Daoy (cell line): ENCODE measurements around the gene NCR3LG1. TPM values are rescaled to one million over a fixed set of nuclear protein-coding genes. Genes with fewer than 3 reads are reported as not detected.

Experiments
- DNase-seq: peaks from one replicate; pipeline ENCODE4 v3.0.0-alpha.2; 2015; ENCODE audit warnings: low read depth
- total RNA-seq: library from RNA; depleted of rRNA; stranded (reverse); fragments of >200 nt; shearing (Covaris generic); gene quantifications from 2 replicates; pipeline ENCODE4 v1.2.3, GENCODE V29; 2014

The NCR3LG1 gene
- total RNA-seq, 1 experiment from 2014 or later: 0.69 TPM

- no peak for DNase-seq
Observed at GRCh38 chr11:17371614-17372013, 20.0 kb downstream of the NCR3LG1 start.

GRCh38 chr11:17375547-17375946, 23.9 kb downstream of the NCR3LG1 start:
- DNase-seq: no peak

GRCh38 chr11:17376493-17376892, 24.9 kb downstream of the NCR3LG1 start:
- DNase-seq: no peak

GRCh38 chr11:17378655-17379054, 27.1 kb downstream of the NCR3LG1 start:
- DNase-seq: no peak

DNA sequence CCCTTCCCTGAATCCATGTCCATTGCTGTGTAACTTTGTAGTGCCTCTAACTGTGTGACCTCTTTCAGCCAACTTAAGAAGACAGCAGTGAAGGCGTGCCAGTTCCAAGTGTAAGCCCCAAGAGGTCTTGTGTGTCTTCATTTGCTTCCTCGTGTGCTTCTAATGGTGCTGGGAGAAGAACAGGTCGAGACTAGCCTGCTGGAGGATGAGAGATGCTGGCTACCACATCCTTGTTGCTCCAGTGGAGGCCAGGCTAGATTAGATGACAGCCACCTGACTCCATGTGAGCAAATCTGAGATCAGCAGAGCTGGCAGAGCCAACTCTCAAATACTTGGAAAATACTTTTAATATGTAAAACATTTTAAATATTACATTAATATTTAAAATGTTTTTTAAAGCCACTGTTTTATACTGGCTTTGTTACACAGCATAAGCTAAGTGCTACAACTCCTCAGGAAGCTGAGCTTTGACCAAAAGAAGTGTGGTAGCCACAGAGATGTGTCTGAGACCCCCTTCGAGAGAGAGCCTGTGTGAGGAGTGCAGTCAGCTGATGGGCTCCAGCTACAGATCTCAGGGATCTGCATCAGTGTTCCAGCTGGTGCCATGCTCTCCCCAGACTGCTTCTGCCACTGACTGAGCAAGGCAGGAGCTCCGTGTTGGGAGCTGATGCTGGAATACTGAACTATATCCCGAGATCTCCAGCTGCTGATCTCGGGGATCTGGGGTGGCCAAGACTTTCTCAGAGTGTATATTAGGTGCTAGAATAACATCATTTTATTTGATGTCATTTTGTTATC, 28.0 kb downstream of the NCR3LG1 start:
- no peak for DNase-seq

DNA sequence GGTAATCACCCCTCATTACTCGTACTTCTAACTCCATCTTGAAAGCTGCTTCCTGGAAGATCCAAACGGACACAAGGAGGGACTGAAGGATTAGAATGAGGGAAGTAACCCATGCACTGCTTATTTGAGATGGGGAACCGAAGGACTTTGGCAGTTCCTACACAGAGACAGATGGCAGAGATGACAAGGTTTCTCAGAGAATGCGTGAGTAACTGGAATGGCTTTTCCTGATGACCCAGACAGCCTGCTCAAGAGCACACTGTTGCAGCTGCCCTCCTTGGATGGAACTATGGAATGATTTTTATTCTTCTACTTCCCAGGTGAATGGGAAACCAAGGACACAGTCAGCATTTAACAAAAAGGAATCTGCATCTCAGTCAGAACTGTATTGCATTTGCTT, 29.6 kb downstream of the NCR3LG1 start:
- DNase-seq: no peak

DNA sequence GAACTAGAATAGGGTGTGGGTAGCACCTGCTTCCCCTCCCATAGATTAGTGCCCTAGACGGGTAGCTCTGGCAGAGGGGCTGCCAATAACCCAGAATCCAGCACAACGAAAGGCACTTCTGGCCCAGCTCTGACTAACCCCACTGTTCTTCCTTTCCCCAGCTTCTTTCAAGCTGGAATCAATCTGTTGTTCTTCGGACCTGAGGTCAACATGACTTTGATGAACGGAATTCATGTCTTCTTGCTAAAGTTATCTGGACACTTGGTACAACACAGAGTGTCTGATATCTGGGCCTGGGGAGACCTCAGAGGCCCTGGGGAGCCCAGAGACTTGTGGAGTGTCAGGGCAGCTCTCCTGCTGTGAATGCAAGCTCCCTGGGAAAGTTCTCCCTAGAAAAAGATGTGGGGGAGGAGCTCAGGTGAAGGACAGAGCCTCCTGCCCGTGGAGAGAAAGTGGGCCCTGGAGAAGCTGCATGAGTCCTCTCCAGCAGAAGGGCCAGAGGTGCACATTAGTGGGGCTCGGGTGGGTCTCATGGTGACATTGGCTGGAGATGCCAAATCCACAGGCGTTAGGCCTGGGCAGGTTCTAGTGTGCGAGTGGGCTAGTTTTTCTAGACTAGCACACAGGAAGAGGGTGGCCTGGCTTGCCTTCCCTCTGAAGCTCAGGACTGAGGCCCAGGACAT, 30.6 kb downstream of the NCR3LG1 start:
- DNase-seq: no peak

DNA sequence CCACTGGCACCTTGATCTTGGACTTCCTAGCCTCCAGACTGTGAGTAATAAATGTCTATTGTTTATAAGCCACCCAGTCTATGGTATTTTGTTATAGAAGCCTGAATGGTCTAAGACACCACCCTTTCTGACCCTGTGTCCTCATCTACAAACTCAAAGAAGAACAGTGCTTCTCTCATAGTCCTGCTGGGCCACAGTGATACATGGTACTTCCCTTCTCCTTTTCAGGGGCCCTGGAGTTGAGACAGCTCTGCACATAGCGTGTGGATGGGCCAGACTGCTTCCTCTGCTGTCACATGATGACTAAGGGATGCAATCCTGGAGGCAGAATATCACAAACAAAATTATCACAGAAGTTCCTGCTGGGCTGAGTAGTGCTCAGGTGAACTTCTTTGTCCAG, 31.9 kb downstream of the NCR3LG1 start:
- no peak for DNase-seq

GRCh38 chr11:17384002-17384511, 32.5 kb downstream of the NCR3LG1 start:
- peak; percentile 86 for DNase-seq

DNA sequence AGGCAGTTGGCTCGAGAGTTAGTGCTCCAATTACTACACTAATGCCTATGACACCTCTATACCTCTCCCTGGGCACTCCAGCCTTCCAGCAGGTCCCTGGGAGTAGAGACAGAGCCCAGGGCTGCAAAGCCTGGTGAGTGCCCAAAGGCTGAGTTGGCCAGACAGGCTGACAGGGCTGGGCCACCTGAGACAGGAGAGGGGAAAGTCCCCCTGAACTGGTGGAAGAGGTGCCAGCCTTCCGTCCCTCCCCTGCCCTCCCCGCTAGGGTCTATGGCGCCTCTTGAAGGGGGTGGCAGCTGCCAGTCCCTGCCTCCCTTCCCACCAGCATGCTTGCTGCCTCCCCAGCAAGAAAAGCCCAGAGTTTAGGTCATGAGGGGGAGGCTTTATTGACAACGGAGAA, 33.9 kb downstream of the NCR3LG1 start:
- no peak for DNase-seq

- no peak for DNase-seq
Observed at GRCh38 chr11:17385926-17386325, 34.3 kb downstream of the NCR3LG1 start.

DNA sequence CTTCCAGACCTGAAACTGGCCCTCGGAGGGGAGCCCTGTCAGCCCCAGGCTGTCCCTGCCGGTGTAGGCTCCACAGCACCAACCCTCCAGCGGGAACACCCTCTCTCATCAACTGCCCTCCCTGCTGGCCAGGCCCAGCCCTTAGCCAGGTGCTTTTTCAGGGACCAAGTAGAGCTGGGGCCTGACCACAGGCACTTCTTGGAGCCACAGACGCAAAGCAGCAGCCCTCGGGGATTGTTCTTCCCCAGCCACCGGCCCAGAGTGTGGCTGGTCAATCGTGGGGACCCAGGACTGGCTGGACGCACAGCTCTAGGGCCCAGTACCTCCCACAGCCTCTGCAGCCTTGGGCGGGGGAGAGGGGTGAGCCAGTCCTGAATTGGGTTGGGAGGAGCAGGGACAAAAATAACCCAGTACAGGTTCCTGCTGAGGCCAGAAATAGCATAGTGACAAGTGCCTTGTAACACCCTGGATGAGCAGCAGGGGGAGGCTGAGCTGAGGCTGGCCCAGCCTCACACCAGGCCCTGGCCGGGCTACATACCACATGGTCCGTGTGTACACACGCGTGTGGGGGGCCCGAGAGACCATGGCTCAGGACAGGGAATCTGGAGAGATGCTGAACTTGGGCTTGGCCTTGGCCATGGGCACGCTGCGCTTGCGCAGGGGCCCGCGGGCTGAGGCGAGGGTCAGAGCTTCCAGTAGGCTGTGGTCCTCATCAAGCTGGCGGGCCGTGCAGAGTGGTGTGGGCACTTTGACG, 34.9 kb downstream of the NCR3LG1 start:
- DNase-seq: peak; percentile 51

DNA sequence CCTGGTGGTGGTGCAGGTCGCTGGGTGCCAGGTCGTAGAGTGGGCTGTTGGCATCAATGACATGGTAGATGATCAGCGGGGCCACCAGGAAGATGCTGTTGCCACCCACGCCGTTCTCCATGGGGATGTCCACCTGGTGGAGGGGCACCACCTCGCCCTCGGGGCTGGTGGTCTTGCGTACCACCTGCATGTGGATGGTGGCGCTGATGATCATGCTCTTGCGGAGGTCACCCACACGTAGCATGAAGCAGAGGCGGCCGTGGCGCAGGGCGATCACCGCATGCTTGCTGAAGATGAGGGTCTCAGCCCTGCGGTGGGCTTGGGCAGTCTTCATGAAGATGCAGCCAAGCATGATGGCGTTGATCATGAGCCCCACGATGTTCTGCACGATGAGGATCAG, 35.7 kb downstream of the NCR3LG1 start:
- no peak for DNase-seq

- no peak for DNase-seq
Observed at GRCh38 chr11:17387811-17388210, 36.2 kb downstream of the NCR3LG1 start.

DNA sequence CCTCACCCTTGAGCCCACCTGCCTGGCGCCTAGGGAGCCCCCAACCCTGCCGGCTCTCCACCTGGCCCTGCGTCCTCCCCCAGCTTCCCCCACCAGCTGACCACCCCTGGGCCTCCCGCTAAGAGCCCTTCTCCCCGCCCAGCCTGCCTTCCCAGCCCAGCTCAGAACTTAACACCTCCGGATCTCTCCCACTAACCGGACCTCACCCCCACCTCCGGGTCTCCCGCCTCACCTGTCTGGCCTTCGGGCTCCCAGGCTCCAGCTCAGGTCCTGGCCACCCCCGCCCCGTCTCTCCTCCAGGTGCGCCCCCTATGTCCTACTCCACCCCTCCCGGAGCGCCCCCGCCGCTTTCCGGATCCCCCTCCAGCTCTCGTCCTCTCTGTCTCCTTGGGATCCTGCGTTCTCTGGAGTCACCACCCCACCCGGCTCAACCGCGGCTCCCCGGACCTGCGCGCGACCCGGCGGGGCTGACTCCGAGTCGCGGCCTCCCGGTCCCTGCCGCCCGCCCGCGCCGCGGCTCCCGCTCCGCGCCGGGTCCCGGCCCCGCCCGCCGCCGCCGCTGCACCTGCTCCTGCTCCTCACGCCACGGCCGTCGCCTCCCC, 37.1 kb downstream of the NCR3LG1 start, which contains the start of gene KCNJ11:
Gene KCNJ11 (minus strand): TSS at position 51 of the 602 bp plus-strand sequence. CDS start 568 bp downstream, outside the sequence.
- no peak for DNase-seq

DNA sequence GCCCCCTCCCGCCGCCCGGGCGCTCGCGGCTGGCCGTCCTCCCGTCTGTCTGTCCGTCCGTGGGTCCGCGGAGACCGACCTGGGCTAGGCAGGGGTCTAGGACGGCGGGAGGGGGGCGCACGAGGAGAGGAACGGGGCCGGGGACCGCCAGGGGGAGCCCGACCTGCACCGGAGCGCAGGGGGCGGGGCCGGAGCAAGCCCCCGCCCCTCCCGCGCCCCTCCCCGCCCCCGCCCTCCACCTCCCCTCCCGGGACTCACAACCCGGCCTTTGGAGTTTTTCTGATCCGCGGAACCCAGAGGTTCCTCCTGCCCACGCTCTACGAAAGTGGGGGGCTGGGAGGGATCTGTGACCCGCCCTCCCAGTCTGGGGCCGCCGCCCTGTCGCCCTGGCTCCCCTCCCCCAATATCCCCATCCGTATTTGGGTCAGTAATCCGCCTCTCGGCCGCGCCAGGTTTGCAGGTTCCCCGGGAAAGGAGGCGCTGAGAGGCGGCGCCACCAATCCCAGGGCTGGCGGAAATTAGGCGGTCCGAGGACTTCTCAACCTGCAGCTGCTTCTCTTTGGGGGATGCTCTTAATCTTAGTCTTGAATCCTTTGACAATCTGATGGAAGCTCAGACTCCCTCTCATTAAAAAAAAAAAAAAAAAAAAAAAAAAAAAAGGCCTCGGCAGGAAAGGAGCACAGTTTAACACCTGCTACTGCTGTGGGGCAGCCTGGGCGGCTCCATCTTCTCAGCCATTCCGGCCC, 37.8 kb downstream of the NCR3LG1 start:
- DNase-seq: peak; percentile 69

GRCh38 chr11:17389957-17390649, 38.5 kb downstream of the NCR3LG1 start:
- DNase-seq: no peak

DNA sequence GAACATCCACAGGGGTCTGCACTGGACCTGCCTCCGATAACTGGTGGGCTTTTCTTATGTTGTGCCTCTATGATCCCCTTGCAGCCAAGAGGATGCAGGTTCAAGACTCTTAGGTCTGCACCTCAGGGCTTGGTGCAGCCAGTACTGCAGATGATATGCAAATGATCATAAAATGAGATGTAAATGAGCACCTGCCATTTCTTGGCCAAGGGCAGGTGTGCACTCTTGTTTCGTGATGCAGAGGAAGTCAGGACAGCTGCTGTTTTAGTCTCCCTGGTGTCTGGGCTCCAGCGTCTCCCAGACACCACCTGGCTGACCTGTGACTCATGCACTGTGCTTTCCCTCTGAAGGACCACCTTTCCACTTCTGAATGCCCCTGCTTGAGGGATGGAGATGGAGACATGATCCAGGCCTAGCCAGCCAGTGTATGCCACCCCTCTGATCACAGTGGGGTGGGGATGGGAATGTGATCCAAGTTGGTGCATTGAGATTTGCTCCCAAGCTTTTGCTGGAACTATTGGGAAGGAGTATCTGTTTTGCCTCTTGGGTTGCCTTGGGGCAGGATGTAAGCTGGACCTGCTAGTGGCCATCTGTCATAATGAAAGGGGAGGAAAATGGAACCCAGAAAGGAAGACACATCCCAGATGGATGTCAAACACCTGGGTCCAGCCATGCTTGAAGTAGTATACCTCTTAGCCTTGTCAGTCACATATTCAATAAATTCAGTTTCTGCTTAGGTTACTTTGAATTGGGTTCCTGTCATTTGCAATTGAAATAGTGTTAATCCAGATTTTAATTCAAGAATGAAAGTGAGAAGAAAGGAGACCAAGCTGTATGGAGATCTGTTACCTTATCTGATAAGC, 40.1 kb downstream of the NCR3LG1 start:
- DNase-seq: no peak

DNA sequence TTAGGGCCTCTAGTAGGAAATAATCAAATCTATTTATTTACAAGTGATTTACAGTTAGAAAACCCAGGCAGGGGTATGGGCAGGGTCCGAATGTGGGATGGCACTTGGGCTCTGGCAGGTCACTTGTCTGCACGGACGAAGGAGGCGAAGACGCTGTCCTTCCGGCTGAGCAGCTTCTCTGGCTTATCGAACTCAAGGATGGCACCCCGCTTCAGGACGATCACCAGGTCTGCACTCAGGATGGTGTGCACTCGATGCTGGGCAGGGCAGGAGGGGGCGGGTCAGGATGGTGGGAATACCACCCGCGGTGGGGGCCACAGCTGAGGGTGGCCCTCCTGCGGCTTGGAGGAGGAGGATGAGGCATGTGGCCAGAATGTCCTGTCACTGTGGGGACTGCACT, 41.3 kb downstream of the NCR3LG1 start:
- no peak for DNase-seq

GRCh38 chr11:17393472-17393871, 41.9 kb downstream of the NCR3LG1 start:
- no peak for DNase-seq
